Adipose tissue (tissue), 3 donors: Measurements from ENCODE around the gene TINCR. TPM values are rescaled to one million over a fixed set of nuclear protein-coding genes. Genes with fewer than 3 reads are reported as not detected.
"Not testable (repeated sequence)": the region's sequence is repeated elsewhere in the genome, so short reads cannot be mapped to it uniquely, and the experiment has no call there.

ENCODE experiments used
- H3K27ac ChIP-seq: one replicate; pipeline ENCODE4 v1.5.1; 2013; ENCODE audit warnings: low read depth, low read length
- WGBS, 3 donors: extraction: QIAGEN DNeasy Blood & Tissue Kit; methylation state at CpG; one replicate each; pipeline ENCODE4 v1.1.7; 2013; 5-methylcytosine and 5-hydroxymethylcytosine counted together
- polyA plus RNA-seq, 3 donors: library from polyadenylated mRNA; stranded (reverse); fragments of 200-250 nt; gene quantifications; one replicate each; pipeline ENCODE4 v1.2.3, GENCODE V29; 2013
- donor health status: healthy with polysubstance abuse.
- donor health status: Bipolar disorder and iron deficiency.
- donor health status: healthy.

TINCR gene
- 1 to 10 TPM in 1 of 3 donors, under 1 TPM in 2; 0.23 to 2.6 (median 0.36) TPM for polyA plus RNA-seq

- WGBS, 3 donors = 9 to 22% (median 9%) methylated on average over 21 to 62 of the region's 63 CpGs
- no peak within 1 kb of the TSS for H3K27ac ChIP-seq
Observed at GRCh38 chr19:5567360-5567969, at the start of gene TINCR. Gene TINCR, minus strand, starts transcription at chr19:5567953.

DNA sequence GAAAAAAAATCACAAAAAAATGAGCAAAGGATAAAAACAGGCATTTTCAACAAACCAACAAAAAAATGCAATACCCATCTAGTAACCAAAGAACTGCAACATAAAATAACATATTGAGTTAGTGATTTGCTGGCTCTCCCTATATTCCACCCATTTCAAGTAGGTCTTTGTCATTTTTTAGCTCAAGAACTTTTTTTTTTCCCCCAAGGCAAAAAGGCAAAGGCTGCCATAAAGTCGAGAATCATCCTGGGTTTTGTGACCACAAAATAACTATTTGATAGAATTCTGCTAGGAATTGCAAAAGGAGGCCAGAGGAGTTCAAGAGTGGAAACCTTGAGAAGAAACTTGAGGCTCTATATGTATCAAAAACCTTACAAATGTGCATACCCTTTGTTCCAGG, 49.3 kb upstream of the TINCR start:
- H3K27ac ChIP-seq = no peak overlapping the region
- WGBS, 3 donors = 80 to 93% (median 85%) methylated on average over 1 of the region's 1 CpG

GRCh38 chr19:5615756-5616327, 48.1 kb upstream of the TINCR start:
- H3K27ac ChIP-seq = no peak overlapping the region
- WGBS, 3 donors = 93 to 94% (median 93%) methylated on average over 17 of the region's 17 CpGs

DNA sequence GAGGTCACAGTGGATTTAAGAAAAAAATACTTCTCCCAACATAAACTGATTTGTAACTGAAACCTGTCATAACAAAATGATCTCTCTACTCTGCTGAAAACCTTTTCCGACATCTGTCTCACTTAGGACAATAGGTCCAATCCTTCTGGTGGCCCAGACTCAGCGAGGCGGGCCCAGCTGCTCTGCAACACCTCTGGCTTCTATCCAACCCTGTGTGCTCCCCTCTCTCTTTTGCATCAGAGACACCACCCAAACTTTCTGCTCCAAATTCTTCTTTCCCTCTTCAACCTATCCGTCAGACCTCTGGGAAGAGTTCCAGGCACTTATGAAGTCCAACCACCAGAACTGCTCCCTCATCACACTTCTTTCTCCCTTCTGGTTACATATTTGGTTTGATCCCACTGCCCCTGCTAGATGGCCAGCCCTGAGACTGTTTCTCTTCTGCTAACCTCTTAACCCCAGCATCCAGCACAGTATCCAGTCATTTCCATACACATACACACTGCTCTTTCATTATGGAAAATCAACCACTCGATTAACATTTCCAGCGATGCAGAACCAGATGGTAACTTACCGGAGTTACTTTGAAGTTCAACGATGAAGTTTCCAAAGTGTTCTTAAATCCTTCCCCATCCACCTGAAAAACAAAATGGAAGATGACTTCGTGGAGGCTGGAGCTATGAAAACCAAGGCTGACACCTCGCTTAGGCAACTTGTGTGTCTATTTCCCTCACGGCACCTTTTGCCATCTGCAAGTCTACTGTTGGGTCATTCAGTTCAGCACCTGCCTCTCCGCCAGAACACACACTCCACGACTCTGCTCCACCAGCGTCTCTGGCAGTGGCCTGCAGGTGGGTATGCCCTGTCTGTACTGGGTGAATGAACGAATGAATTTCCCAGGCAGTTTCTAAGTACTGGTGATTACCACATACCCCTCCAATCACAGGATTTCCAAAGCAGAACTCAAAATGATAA, 45.4 kb upstream of the TINCR start:
- no peak overlapping the region for H3K27ac ChIP-seq
- WGBS, 3 donors = 92 to 93% (median 92%) methylated on average over 15 of the region's 15 CpGs

- H3K27ac ChIP-seq = no peak overlapping the region
- WGBS, 3 donors = 93 to 94% (median 94%) methylated on average over 16 of the region's 16 CpGs
Observed at GRCh38 chr19:5609881-5610448, 42.2 kb upstream of the TINCR start.

- not testable (repeated sequence) for H3K27ac ChIP-seq
- 91 to 95% (median 94%) methylated on average over 9 of the region's 9 CpGs for WGBS, 3 donors
Observed at GRCh38 chr19:5608766-5609165, 41.0 kb upstream of the TINCR start.

DNA sequence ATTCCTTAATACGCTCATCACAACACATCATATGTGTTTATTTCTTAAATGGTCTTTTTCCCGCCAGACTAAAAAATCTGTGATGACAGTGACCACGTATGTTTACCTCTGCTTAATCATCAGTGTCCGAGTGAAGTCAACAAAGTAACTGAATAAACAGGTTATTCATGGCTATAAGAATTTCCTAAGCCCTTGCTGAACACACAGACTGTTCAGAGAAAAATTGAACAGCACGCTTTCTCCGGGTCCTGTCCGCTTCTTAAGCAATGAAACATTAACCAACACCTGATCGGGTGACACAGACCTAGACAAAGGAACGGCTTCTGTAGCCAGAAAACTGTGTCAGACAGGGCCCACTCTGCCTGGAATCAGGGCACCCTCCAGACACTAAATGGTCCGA, 40.5 kb upstream of the TINCR start:
- H3K27ac ChIP-seq = no peak overlapping the region
- 70 to 94% (median 91%) methylated on average over 10 of the region's 10 CpGs for WGBS, 3 donors

GRCh38 chr19:5607318-5608275, 39.8 kb upstream of the TINCR start:
- WGBS, 3 donors = 86 to 93% (median 92%) methylated on average over 16 of the region's 16 CpGs
- no peak overlapping the region for H3K27ac ChIP-seq

GRCh38 chr19:5605362-5605761, 37.6 kb upstream of the TINCR start:
- H3K27ac ChIP-seq = no peak overlapping the region
- 74 to 85% (median 83%) methylated on average over 3 of the region's 3 CpGs for WGBS, 3 donors

GRCh38 chr19:5603626-5604025, 35.9 kb upstream of the TINCR start:
- WGBS, 3 donors = 40 to 86% (median 84%) methylated on average over 5 of the region's 5 CpGs

GRCh38 chr19:5600797-5601196, 33.0 kb upstream of the TINCR start:
- 73 to 90% (median 86%) methylated on average over 8 of the region's 8 CpGs for WGBS, 3 donors
- H3K27ac ChIP-seq = no peak overlapping the region

More at GRCh38 chr19:5603626-5604025, 35.9 kb upstream of the TINCR start:
- no peak overlapping the region for H3K27ac ChIP-seq

DNA sequence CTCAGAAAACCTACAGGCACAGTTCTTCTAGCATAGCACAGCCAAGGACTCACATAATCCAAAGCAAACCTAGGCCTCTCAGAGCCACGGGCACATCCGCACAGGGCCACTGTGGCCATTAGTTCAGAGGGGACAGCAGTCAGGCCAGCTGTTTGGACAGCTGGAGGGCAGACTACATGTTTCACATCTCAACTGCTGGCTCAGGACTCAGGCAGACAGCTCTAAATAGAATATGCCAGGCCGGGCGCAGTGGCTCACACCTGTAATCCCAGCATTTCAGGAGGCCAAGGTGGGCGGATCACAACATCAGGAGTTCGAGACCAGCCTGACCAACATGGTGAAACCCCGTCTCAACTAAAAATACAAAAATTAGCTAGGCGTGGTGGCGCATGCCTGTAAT, 28.0 kb upstream of the TINCR start:
- 93 to 96% (median 95%) methylated on average over 9 of the region's 9 CpGs for WGBS, 3 donors
- H3K27ac ChIP-seq = no peak overlapping the region

DNA sequence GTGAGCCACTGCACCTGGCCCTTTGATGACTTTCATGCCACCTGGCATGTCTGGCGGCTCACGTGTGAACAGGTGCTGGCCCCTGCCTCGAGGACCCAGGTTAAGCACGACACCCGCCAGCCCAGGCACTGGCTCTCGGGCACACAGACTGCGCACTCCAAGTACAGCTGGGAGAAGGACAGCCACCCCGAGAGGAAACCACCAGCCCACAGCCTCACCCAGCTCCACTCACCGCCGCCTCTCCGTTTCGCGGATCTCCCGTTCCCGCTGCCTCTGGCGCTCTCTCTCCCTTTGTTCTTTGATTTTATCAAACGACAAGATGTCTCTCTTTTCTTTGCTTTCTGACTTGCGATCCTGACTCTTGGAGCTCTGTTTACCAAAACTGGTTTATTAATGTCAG, 27.4 kb upstream of the TINCR start:
- no peak overlapping the region for H3K27ac ChIP-seq
- WGBS, 3 donors = 88 to 95% (median 94%) methylated on average over 18 of the region's 18 CpGs

DNA sequence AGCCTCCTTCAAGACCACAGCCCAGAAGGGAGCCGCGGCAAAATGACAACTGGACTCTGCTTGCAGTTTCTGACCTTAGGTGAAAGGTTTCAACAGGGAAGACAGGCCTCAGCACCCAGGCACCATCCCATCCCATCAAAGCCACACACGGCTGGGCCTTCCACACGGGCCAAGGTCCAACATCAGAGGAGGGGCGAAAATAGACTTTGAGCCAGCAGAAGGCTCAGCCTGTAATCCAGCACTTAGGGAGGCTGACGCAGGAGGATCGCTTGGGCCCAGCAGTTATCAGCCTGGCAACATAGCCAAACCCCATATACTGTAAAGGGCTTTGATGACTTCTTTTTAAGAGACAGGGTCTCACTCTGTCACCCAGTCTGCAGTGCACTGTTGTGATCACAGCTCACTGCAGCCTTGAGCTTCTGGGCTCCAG, 26.8 kb upstream of the TINCR start:
- H3K27ac ChIP-seq = no peak overlapping the region
- WGBS, 3 donors = 87 to 95% (median 91%) methylated on average over 7 of the region's 7 CpGs

DNA sequence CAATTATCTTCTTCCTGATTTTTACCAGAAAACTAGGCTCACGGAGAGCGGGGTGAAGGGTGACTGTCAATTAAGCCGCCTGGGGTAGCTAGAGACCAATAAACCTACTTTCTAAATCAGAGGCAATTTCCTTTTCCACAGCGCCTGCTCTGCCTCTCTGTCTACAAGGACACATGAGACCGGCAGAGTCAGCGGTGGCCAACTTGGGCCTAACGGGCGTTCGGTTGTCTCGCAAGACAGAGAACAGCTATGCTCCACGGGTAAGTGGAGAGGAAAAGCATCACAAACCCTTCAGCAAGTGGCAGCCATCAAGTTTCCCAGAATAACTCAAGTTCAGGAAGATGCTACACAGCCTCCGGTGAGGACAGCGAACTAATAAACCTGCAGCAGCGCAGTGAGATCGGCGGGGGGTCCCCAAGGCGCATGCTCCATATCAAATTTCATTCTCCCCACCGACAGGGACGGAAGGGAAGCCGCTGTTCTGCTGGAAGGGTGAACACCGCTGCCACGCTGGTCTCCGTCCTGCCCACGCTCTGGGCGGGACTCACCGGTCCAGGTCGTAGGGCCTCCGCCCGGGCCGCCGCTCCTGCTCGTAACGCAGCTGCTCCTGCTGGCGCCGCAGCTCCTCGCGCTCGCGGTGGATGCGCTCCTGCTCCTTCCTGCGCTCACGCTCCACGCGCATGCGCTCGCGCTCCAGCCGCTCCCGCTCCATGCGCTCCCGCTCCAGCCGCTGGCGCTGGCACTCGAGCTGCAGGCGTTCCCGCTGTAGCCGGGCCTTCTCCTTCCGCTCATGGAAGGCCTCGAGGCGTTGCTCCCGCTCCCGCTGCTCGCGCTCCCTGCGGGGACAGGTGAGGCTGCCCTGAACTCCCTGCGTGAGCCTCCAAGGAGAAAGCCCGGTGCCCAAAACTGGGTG, 25.8 kb upstream of the TINCR start:
- WGBS, 3 donors = 91 to 93% (median 92%) methylated on average over 67 of the region's 67 CpGs
- no peak overlapping the region for H3K27ac ChIP-seq

DNA sequence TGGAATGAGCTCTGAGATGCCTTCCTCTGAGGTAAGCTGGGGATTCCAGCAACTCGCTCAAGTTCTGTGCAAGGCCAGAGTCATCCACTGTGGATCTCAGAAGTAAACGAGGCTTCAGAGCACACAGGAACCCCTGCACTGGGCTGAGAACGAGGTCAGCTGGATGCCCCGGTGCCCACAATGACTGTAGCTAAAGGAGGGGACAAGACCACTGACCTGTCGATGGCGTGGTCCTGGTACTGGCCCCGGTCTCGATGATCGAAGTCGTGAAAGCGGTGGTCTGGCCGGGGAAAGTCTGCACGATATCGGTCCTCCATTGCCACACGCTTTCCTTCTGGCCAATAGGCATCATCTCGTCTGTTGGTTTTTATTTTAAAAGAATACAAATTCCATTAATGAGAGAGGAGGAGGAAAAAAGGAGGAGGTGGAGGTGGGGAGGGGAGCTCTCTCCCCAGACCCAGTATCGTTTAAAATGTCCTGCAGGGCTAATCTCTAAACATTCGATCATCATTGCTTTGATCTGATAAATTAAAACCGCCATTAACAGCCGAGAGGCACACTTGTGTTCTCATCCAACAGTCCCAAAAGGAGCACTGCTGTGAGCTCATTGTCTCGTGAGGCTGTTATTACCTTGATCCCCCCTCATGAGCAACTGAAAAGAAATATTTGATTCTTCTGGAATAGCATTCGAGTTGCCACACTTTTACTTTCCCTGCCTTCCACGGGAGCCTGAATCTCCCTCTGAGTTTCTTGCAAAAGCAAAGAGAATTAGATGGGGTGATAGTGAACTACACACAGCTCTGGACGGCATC, 25.0 kb upstream of the TINCR start:
- no peak overlapping the region for H3K27ac ChIP-seq
- 84 to 91% (median 88%) methylated on average over 24 of the region's 24 CpGs for WGBS, 3 donors
